ENCODE results near the gene CLIP2.

- TF ChIP-seq CTCF (IDR thresholded peaks at IDR 0.05; ENCODE audit: poor library complexity, severe bottlenecking), result no peak
- TF ChIP-seq RAD21 (conservative IDR thresholded peaks at IDR 0.05), result no peak
- TF ChIP-seq EP300 (conservative IDR thresholded peaks at IDR 0.05; ENCODE audit: poor library complexity, severe bottlenecking), result no peak
- TF ChIP-seq POLR2AphosphoS5 (IDR thresholded peaks at IDR 0.05), result no peak
Measured at GRCh38 chr7:74246497-74246896, 42.7 kb upstream of the CLIP2 start.

All from neural cell (in vitro differentiated cells).